HG02588 (cell line): ENCODE results near the gene GALNT15.

Experiments
- ATAC-seq: cut with Tn5 transposase; IDR thresholded peaks from one replicate; pipeline ENCODE4 v1.9.1; 2021; ENCODE audit warnings: mild to moderate bottlenecking, moderate library complexity; ENCODE audit not compliant: unreplicated experiment

The GALNT15 gene

DNA sequence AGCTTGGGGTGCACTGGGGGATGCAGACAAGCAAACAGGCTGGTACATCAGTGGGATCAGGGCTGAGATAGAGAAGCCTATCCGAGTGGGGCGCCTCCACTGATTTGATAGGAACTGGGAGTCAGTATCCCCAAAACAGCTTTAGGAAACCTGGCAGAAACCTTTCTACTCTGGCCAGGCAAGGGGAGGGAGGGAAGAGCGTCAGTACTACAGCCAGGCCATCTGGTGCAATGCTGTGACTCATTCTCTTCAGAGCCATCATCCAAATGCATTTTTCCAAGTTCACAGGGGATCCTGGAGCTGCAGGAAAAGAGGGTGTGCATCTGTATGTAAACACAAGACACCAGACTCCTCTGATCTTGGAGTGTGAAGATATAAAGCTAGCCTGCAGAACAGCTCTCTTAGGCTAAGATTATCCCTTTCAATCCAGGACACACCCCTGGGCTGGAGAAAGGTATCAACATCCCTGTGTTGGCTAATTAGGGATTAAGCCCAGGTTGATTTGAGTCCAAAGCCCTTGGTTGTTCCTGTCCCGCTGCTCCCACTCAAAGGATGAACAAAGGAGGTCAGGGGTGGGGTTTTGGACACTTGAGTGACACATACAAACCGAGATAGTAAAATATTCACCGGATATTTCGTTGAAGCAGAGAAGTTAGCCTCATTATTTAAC, 9.3 kb downstream of the GALNT15 start:
- ATAC-seq: no peak

DNA sequence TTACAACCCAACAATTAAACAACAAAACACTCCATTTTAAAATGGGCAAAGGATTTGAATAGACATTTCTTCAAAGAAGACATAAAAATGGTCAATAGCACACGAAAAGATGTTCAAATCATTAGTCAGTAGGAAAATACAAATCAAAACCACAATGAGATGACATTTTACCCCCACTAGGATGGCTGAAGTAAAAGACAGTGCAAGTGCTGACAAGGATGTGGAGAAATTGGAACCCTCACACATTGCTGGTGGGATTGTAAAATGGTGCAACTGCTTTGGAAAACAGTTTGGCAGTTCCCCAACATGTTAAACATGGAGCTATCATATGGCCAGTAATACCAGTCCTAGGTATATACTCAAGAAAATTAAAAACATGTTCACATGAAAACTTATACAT, 11.6 kb downstream of the GALNT15 start:
- no peak for ATAC-seq

DNA sequence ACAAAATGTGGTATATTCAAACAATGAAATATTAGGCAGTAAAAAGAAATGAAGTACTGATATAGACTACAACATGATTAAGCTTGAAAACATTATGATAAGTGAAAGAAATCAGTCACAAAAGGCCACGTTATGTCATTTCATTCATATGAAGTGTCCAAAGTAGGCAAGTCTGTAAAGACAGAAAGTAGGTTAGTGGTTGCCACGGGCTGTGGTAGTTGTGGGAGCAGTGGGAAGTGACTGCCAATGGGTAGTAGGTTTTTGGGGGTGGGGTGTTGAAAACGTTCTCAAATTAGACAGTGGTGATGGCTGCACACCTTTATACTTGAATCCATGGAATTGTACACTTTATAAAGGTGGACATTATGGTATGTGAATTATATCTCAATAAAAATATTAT, 12.1 kb downstream of the GALNT15 start:
- no peak for ATAC-seq

DNA sequence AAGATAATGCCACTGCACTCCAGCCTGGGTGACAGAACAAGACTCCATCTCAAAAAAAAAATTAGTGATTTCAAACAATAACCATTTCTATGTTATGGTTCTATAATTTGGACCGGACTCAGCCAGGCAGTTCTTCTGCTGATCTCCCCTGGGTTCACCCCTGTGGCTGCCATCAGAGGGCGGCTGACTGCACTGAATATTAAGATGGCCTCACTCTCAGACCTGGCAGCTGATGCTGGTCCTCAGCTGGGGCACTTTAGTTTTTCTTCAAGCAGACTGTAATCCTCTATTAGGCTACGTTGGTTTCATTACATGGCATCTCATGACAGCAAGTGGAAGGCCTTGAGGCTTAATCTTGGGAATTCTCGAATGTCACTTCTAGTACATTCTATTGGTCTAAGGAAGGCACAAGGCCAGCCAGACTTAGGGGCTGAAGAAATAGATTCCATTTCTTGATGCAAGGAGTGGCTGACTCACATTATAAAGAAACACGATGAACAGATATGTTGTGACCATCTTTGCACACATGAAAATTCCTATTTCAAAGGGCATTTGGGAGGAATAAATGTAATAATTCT, 12.8 kb downstream of the GALNT15 start:
- no peak for ATAC-seq

DNA sequence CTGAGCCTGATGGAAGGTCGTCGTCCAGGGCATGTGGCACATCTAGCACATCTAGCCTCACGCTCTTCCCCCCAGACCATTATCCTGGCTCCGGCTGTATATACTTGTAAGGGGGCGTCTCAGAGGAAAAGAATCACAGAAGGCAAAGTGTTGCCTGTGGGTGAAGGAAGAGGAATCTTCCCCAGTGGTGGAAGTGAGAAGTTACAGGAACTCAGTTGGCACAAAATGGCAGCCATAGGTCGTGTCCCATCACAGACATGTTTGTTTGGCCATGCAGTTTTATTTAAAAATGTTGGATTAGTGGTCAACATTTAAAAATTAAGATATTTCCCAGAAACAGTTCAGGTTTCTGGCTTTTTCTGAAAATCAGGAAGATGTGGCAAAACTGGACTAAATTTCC, 13.6 kb downstream of the GALNT15 start:
- ATAC-seq: no peak

DNA sequence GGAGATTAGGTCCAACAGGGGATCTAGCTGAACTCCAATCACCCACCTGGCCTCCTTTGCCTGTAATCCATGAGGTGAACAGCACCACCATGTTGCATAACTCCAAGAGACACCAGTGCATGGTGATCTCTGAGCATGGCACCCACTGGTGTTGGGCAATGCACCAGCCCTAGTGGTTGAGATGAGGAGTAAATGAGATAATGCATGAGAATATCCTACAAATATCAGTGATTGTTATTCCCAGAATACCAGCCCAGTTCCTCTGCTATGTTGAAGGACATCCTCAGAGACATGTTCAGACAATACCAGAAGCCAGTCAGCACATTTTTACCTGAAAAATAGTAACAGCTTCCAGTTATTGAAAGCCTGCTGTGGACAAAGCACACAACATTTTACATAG, 14.7 kb downstream of the GALNT15 start:
- ATAC-seq: no peak

DNA sequence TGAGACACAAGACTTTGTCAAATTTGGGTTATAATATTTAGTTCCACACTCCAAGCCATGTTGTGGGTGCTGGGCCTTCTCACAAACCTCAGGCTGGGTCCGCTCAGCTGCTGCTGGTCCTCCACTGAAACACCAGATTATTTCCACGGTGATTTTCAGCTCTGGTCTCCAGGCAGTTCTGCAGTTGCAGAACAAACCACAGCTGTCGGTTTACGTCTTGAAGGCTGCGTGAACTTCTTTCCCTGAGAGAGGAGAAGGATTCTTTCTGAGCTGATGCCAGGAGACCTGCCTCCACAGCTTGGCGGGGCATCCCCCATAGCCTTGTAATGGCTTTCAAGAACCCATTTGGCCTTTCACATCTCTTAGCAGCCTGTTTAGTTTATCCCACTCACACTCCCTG, 16.2 kb downstream of the GALNT15 start:
- no peak for ATAC-seq

DNA sequence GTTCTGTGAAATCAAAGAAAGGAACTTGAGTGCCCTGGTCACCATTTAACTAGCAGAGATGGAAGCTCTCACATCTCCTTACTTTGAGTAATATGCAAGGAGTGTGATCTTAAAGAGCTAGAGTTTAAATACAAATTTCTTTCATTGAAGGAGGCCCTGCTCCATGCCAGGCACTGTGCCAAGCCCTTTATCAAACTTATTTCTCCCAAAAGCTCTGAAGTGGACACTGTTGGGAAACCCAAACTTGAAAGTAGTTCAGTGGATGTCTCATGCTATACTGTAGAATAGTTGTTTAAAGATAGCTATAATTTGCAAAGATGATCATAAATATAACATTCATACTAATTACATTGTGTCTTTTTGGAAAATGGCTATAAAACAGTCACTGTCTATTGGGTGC, 17.1 kb downstream of the GALNT15 start:
- ATAC-seq: no peak

DNA sequence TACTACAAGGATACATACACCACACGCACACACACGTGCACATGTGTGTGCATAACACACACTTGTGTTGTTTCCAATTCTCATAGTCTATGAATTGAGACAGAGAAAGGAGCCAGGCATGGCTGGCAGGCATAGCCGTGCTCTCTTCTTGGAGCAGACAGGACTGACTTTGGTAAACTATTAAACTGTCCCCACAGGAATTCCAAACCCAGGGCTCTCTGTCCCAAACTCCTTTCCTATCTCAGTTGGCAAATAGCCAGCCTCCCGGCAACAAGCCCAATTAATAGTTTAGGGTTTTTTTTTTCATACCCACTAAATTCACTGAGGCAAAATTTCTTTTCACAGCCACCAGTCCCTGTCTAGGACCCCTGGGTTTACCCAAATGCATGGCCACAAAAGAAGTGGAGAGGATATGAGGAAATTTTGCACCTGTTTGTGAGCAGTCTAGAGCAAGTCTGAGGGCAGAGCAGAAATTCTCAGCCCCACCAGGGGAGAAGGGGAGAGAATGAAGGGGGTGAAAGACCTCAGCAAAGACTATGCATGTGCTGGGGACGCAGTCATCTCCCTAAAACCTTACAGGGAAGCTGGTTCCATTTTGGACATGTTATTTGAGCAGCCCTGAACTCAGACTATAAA, 17.8 kb downstream of the GALNT15 start:
- ATAC-seq: no peak

DNA sequence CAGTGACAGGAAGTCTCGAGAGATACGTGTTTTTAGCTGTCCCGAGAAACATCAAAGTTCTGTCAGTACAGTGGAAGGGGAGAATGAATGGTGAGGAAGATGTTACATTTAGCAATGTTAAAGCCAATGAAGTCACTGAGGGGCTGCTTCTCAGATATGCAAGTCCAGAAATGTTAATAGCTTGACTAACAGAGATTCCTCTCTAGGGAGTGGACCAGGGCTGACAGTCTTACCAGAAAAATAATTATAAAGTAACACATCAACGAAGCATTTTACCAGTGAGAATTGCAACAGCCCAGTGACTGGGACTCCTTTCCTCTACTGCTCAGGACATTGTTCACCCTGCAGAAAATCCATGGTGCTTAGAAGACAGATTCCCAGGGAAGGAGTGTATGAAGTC, 23.9 kb downstream of the GALNT15 start:
- no peak for ATAC-seq

DNA sequence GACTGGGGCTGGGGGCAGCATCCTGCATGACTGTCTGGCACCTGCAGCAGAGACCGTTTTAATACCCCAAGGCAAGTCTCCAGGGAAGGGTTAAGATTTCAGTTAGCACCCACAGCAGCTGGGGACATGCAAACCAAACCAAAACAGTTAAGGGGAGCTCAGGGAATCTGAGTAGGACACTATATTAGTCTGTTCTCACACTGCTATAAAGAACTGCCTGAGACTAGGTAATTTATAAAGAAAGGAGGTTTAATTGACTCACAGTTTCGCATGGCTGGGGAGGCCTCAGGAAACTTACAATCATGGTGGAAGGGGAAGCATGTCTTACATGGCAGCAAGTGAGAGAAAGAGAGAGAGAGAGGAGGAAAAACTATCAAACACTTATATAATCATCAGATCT, 25.3 kb downstream of the GALNT15 start:
- no peak for ATAC-seq

DNA sequence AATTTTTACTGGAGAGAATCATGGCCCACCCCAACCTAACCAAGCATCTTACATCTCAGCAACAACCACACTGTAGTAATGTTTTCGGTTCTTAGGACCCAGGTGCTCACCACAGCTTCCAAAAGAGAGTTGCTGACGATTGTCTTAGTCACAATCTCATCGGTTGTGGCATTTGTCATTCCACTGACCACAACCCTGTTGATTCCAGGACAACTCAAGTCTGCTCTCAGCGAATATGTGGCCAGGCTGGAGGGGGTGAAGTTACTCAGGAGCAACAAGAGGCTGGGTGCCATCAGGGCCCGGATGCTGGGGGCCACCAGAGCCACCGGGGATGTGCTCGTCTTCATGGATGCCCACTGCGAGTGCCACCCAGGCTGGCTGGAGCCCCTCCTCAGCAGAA, 25.9 kb downstream of the GALNT15 start:
- ATAC-seq: no peak

DNA sequence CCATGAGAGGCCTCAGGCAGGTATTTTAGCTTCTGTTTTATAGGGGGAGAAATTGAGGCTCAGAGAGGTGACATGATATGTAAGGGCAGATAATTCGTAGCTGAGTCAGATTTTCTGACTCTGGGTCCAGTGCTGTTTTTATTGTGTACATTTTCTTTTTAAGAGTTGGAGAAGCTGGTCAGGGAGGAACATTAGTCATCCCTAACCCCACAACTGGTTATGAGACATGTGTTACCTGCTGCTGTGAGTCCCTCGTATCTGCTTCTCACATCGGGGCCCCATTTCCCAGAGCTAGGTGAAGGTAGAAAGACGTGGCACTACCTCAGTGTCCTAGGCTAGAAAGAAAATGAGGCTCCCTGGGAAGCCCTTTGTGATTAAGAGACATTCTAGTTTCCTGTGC, 28.6 kb downstream of the GALNT15 start:
- ATAC-seq: no peak

DNA sequence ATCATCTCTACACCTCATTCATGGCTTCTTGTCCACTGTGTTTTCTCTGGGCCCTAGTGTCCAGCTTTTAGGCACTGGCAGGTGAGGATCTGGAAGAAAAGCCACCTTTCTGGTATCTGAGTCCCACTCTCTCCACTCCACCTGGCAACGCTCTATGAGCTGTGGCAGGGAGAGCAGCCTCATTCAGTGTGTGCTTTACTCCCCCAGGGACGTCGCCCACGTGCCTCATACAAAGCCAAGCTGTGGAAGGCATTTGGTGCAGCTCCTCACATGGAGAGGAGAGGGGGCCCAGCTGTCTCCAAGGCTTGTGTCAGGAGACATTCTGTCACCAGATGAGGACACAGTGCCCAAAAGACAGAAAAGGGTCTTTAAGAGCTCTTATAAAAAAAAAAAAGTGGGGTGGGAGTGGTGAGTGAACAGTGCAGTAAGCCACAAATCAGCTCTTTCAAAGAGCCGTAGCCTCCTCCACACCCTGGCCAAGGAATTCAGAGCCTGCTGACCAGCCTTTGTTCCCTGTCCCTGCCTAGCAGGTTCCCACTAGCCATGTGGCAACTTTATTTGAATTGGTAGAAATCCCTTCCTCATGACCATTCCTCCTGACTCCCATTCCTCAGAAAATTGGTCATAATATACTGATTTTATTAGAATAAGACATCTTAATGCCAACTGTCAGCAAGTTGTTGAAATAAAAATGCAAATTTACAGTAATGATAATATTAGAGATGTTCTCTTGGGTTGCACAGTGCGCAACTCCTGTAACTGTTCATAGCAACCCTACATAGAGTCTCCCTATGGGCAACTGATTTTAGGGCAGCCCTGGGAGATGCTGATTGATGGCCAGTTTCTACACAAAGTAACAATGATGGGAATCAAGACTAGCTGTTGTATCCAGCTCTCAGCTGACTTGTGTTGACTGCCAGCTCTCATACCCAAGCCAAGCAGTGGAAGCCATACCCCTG, 29.5 kb downstream of the GALNT15 start:
- no peak for ATAC-seq

DNA sequence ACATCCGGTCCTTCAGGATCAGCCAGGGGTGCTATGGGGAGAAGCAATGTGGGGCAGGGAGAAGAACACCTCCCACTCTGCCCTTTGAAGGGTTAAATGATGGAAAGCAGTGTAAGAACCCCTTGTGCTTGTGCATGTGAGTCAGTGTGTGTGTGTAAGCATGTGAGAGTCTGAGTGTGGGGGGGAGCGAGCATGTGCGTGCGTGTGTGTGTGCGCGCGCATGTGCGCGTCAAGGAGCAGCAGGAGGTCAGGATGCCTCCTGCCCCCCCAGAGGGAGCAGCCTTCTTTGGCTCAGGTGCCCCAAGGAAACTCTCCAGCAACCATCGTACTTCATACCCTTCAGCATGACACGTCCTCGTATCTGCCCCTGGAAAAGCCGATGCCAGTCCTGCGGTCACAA, 30.3 kb downstream of the GALNT15 start:
- ATAC-seq: no peak

DNA sequence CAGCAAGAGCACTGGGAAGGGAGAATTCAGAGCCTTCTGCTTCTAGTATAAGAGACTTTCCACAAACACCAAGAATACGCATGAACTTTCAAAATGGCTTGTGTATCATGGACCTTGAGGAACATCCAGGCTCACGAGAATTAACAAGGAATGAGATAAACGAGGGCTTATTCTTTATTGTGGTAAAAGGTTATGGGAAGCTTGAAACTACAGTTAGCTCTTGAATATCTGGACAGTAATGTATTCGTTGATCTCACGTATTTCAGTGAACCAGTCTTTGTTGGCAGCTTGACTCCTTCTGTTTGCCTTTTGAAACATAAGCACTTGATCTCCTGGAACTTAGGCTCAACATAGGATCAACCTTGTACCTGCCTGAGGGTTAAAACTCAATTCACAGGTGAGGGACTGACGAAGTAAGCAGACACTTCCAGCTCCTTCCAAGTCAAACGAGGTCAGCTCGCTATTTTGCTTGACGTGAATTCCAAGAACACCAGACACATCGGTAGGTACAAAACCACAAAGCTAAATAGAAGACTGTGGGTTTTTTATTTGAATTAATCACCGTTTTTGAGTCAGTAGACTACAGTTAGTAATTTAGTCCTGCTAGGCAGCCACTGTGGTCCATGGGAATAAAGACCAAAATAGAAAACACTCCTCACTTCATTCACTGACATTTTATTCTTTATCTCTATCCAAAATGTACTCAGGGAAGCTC, 30.8 kb downstream of the GALNT15 start:
- no peak for ATAC-seq

DNA sequence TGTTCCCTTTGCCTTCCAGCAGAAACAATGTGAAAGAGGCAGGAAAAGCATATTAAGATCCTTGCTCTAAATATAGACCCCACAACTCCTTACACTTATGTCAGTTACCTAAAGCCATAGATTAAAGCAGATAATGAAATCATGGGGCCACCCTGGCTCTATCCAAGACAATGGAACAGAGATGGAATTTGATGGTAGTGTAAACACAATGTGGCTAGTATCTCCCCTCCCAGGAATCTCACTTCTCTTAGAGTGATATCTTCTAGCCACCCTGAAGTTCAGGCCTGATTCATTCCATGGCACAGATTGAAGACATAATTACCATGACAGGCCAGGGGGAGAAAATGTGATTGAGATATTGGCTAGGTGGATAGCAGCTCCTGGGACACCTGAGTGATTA, 32.6 kb downstream of the GALNT15 start:
- ATAC-seq: no peak

DNA sequence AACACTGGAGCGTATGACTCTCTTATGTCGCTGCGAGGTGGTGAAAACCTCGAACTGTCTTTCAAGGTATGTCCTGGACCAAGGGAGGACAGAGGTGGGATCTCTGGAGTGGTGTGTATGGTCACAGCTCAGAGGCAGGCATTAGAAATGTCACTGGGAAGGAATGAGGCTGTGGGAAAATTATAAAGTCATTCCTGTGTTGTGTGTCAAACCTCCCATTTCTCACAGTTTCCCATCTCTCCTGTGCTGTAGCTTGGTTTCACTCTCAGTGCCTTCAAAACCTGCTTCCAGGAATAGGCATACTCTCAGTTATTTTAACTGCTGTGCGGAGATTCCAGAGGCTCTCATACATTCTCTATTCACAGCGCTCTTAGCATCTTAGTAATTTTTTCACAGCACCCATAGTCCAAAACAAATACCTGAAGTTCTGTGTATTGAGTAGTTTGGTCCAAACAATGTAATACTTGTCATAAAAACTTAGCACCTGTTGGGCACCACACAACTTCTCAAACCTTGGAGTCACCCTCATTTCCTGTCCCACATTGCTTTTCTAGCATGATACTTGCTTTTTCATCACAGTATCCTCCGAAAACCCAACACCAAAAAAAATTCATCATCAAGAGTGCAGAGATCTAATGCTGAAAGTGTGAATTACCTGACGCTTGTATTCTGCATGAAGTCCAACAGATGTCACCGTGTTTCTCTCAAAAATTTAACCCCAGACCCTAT, 36.9 kb downstream of the GALNT15 start:
- no peak for ATAC-seq

DNA sequence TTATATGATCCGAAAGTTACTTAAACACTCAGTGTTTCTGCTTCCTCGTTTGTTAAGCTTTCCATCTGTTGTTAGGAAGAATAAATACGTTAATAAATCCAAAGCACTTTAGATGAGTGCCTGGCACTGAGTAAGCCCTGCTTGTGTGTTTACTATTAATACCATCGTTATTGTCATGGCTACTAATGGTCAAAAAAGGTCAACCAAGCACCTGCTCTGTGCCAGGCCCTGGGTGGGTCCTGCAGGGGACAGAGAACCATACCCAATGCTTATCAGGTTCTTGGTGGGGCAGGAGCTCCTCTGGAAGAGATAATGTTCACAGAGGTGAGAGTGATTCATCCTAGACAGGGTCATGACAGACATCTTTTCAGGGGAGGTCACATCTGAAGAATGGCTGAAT, 39.9 kb downstream of the GALNT15 start:
- no peak for ATAC-seq

DNA sequence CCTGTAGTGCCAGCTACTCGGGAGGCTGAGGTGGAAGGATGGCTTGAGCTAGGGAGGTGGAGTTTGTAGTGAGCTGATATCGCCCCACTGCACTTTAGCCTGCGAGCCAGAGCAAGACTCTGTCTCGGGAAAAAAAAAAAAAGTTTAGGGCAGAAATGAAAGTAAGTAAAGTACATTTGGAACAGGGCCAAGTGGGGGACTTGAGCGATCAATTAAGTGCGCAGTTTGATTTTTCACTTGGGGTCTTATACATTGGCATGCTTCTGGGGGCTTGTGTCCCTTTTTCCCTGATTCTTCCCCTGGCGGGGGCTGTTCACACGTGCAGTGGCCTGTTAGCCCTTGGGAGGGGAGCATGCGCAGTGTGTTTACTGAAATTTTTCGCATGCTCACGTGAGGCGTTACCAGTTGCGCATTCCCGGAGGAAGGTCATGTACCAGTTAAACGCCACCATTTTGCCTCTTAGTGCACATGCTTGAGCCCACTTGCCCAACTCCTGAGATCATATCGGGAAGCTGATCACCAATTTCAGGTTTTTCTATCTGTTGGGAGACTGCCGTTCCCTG, 42.0 kb downstream of the GALNT15 start:
- ATAC-seq: no peak
